Esophagus (tissue), 2 donors: ENCODE results near the gene RNF144B. TPM values are rescaled to one million over a fixed set of nuclear protein-coding genes. Genes with fewer than 3 reads are reported as not detected.

Source experiments
- H3K27ac ChIP-seq, 2 donors: one replicate each; pipeline ENCODE4 v1.5.1; 2013; ENCODE audit warnings: low read depth in 2 of 2, mild to moderate bottlenecking in 2 of 2, inconsistent platforms in 1 of 2, low read length in 1 of 2, moderate library complexity in 1 of 2
- H3K27me3 ChIP-seq, 2 donors: one replicate each; pipeline ENCODE4 v1.6.1; 2013; ENCODE audit warnings: low read length in 2 of 2, control low read depth in 1 of 2, mild to moderate bottlenecking in 1 of 2; ENCODE audit not compliant: insufficient read depth in 2 of 2, control insufficient read depth in 1 of 2
- H3K36me3 ChIP-seq, 2 donors: one replicate each; pipeline ENCODE4 v1.6.1; 2013; ENCODE audit warnings: low read length in 1 of 2; ENCODE audit not compliant: control insufficient read depth in 2 of 2, insufficient read depth in 2 of 2
- H3K4me1 ChIP-seq, 2 donors: one replicate each; pipeline ENCODE4 v1.6.1; 2013; ENCODE audit warnings: low read length in 1 of 2; ENCODE audit not compliant: control insufficient read depth in 2 of 2, insufficient read depth in 2 of 2
- H3K4me3 ChIP-seq, 2 donors: one replicate each; pipeline ENCODE4 v1.5.1; 2013; ENCODE audit warnings: low read length in 2 of 2, mild to moderate bottlenecking in 2 of 2, low read depth in 1 of 2, moderate library complexity in 1 of 2
- H3K9me3 ChIP-seq, 2 donors: one replicate each; pipeline ENCODE4 v1.6.1; 2013; ENCODE audit warnings: mild to moderate bottlenecking in 2 of 2, low read depth in 1 of 2, low read length in 1 of 2, moderate library complexity in 1 of 2; ENCODE audit not compliant: control insufficient read depth in 2 of 2, insufficient read depth in 1 of 2
- WGBS, 2 donors: extraction: QIAGEN DNeasy Blood & Tissue Kit; methylation state at CpG; one replicate each; pipeline ENCODE4 v1.1.7; 2013; 5-methylcytosine and 5-hydroxymethylcytosine counted together
- polyA plus RNA-seq, 2 donors: library from polyadenylated mRNA; stranded (reverse); fragments of 200-250 nt; gene quantifications; one replicate each; pipeline ENCODE4 v1.2.3, GENCODE V29; 2013
- donor health status: healthy with polysubstance abuse.
- donor health status: Bipolar disorder and iron deficiency.

RNF144B gene
- polyA plus RNA-seq, 2 donors, result 5.4 to 6.5 TPM

- Histone ChIP-seq H3K27ac (peak overlapping the region; percentile 49 to 68), H3K36me3 (no peaks in the 10 kb centered on the region), H3K4me3 (peak overlapping the region; percentile 39 to 79), H3K4me1 (peaks cover 0 to 3% of the 10 kb centered on the region in 2 donors), H3K27me3 (no peaks in the 10 kb centered on the region), H3K9me3 (no peaks in the 10 kb centered on the region)
- 12 to 21% methylated on average over 3 of the region's 3 CpGs for WGBS, 2 donors
These were observed 1.1 kb downstream of the RNF144B start for GRCh38 chr6:18388271-18388670.

GRCh38 chr6:18388942-18389341, 1.8 kb downstream of the RNF144B start:
- Histone ChIP-seq H3K9me3 (no peaks in the 10 kb centered on the region), H3K27ac (peak overlapping the region in 1 of 2 donors; percentile 68), H3K4me3 (peak overlapping the region; percentile 25 to 79), H3K27me3 (no peaks in the 10 kb centered on the region), H3K36me3 (no peaks in the 10 kb centered on the region), H3K4me1 (peaks cover 0 to 3% of the 10 kb centered on the region in 2 donors)
- 32 to 36% methylated on average over 1 of the region's 1 CpG for WGBS, 2 donors

GRCh38 chr6:18389479-18389878, 2.3 kb downstream of the RNF144B start:
- peaks cover 0 to 3% of the 10 kb centered on the region in 2 donors for H3K4me1 ChIP-seq
- peak overlapping the region in 1 of 2 donors; percentile 40 for H3K27ac ChIP-seq
- no peaks in the 10 kb centered on the region for H3K9me3 ChIP-seq
- H3K36me3 ChIP-seq, result no peaks in the 10 kb centered on the region
- peak overlapping the region in 1 of 2 donors; percentile 79 for H3K4me3 ChIP-seq
- H3K27me3 ChIP-seq, result no peaks in the 10 kb centered on the region
- 19 to 24% methylated on average over 2 of the region's 2 CpGs for WGBS, 2 donors

GRCh38 chr6:18390476-18390875, 3.3 kb downstream of the RNF144B start:
- H3K36me3 ChIP-seq, result no peaks in the 10 kb centered on the region
- no peak overlapping the region for H3K4me3 ChIP-seq

GRCh38 chr6:18391023-18391422, 3.9 kb downstream of the RNF144B start:
- H3K36me3 ChIP-seq, result no peaks in the 10 kb centered on the region
- H3K9me3 ChIP-seq, result no peaks in the 10 kb centered on the region
- H3K27ac ChIP-seq, result peak overlapping the region in 1 of 2 donors; percentile 13
- H3K4me3 ChIP-seq, result no peak overlapping the region
- H3K27me3 ChIP-seq, result no peaks in the 10 kb centered on the region
- H3K4me1 ChIP-seq, result peaks cover 0 to 3% of the 10 kb centered on the region in 2 donors
- WGBS, 2 donors, result 70 to 76% methylated on average over 3 of the region's 3 CpGs

More at GRCh38 chr6:18390476-18390875, 3.3 kb downstream of the RNF144B start:
- Histone ChIP-seq H3K27me3 (no peaks in the 10 kb centered on the region), H3K27ac (no peak overlapping the region), H3K9me3 (no peaks in the 10 kb centered on the region), H3K4me1 (peaks cover 0 to 3% of the 10 kb centered on the region in 2 donors)
- WGBS, 2 donors, result 42 to 49% methylated on average over 2 of the region's 2 CpGs

GRCh38 chr6:18392346-18392877, 5.3 kb downstream of the RNF144B start:
- Histone ChIP-seq H3K27ac (no peak overlapping the region), H3K4me3 (no peak overlapping the region), H3K4me1 (no peaks in the 10 kb centered on the region), H3K27me3 (no peaks in the 10 kb centered on the region), H3K9me3 (no peaks in the 10 kb centered on the region), H3K36me3 (no peaks in the 10 kb centered on the region)
- WGBS, 2 donors, result 76 to 84% methylated on average over 2 of the region's 2 CpGs

- Histone ChIP-seq H3K27ac (no peak overlapping the region), H3K27me3 (no peaks in the 10 kb centered on the region), H3K4me1 (no peaks in the 10 kb centered on the region), H3K36me3 (no peaks in the 10 kb centered on the region), H3K9me3 (no peaks in the 10 kb centered on the region), H3K4me3 (no peak overlapping the region)
- WGBS, 2 donors, result 90 to 95% methylated on average over 2 of the region's 2 CpGs
These were observed 6.5 kb downstream of the RNF144B start for GRCh38 chr6:18393698-18394097.

GRCh38 chr6:18395177-18395855, 8.2 kb downstream of the RNF144B start:
- Histone ChIP-seq H3K27me3 (no peaks in the 10 kb centered on the region), H3K27ac (no peak overlapping the region), H3K36me3 (peaks cover 0 to 4% of the 10 kb centered on the region in 2 donors), H3K4me1 (no peaks in the 10 kb centered on the region), H3K4me3 (no peak overlapping the region), H3K9me3 (no peaks in the 10 kb centered on the region)
- 58 to 69% methylated on average over 2 of the region's 2 CpGs for WGBS, 2 donors

GRCh38 chr6:18395856-18396197, 8.7 kb downstream of the RNF144B start:
- H3K9me3 ChIP-seq, result no peaks in the 10 kb centered on the region
- H3K27me3 ChIP-seq, result no peaks in the 10 kb centered on the region
- no peak overlapping the region for H3K27ac ChIP-seq
- no peak overlapping the region for H3K4me3 ChIP-seq
- 94 to 96% methylated on average over 1 of the region's 1 CpG for WGBS, 2 donors
- H3K36me3 ChIP-seq, result peaks cover 0 to 4% of the 10 kb centered on the region in 2 donors
- H3K4me1 ChIP-seq, result no peaks in the 10 kb centered on the region

- Histone ChIP-seq H3K27ac (no peak overlapping the region), H3K9me3 (no peaks in the 10 kb centered on the region), H3K4me3 (no peak overlapping the region), H3K36me3 (peaks cover 0 to 4% of the 10 kb centered on the region in 2 donors), H3K27me3 (no peaks in the 10 kb centered on the region), H3K4me1 (no peaks in the 10 kb centered on the region)
- WGBS, 2 donors, result 83 to 85% methylated on average over 6 of the region's 6 CpGs
These were observed 10.6 kb downstream of the RNF144B start for GRCh38 chr6:18397701-18398100.
